Endothelial cell of umbilical vein (primary cell): ENCODE data around the gene DGCR8. TPM values are rescaled to one million over a fixed set of nuclear protein-coding genes. Genes with fewer than 3 reads are reported as not detected.

Source experiments
- BruUV-seq: library from RNA; stranded (reverse); fragments of 400-500 nt; replicated peaks from 2 replicates; lab custom pipeline; 2021; lab: Mats Ljungman, UMichigan
- CTCF ChIA-PET: fragments of 300-600, 350-600 bp; sonication (Branson Sonifier 250); formaldehyde crosslinking; loops from one replicate; lab custom pipeline; 2021; ENCODE audit warnings: antibody characterized with exemption, inconsistent platforms; lab: Charles Lee
- POLR2A ChIA-PET: fragments of 300-600, 350-600 bp; sonication (Branson Sonifier 250); formaldehyde crosslinking; loops from one replicate; lab custom pipeline; 2021; ENCODE audit warnings: antibody characterized with exemption, inconsistent platforms; lab: Charles Lee
- DNase-seq: peaks from one replicate; pipeline ENCODE4 v3.0.0-alpha.2; 2011; ENCODE audit warnings: low read depth, low spot score
- FAIRE-seq: peaks from 2 replicates; lab custom pipeline; 2011; peaks lifted over from hg19 to GRCh38; lab: Jason Lieb, UNC
- H2AFZ ChIP-seq: 2 replicates; pipeline ENCODE4 v1.6.0; 2012; ENCODE audit warnings: low read depth, low read length, control low read depth, inconsistent platforms
- H3K27ac ChIP-seq: 2 replicates; pipeline ENCODE4 v1.5.1; 2011; ENCODE audit warnings: low read depth, mild to moderate bottlenecking, control low read depth, low read length, moderate library complexity; ENCODE audit not compliant: insufficient read depth
- H3K27me3 ChIP-seq, 2 experiments: 2 replicates each; pipeline versions ENCODE4 v1.6.0 to v1.6.1; 2011; ENCODE audit warnings: low read length in 2 of 2, mixed read lengths in 1 of 2; ENCODE audit not compliant: control insufficient read depth in 2 of 2, insufficient read depth in 2 of 2
- H3K36me3 ChIP-seq, 2 experiments: 2 replicates in 1 of 2; 3 replicates in 1 of 2; pipeline ENCODE4 v1.5.1; 2011; ENCODE audit warnings: low read length in 2 of 2, mild to moderate bottlenecking in 1 of 2, moderate library complexity in 1 of 2; ENCODE audit not compliant: control insufficient read depth in 2 of 2, insufficient read depth in 2 of 2; ENCODE audit errors: extremely low read depth in 1 of 2
- H3K4me1 ChIP-seq: 3 replicates; pipeline ENCODE4 v1.5.1; 2011; ENCODE audit warnings: mild to moderate bottlenecking, low read length; ENCODE audit not compliant: control insufficient read depth, insufficient read depth; ENCODE audit errors: extremely low read depth
- H3K4me2 ChIP-seq: 2 replicates; pipeline ENCODE4 v1.6.1; 2011; ENCODE audit warnings: low read length, control low read depth, mixed read lengths; ENCODE audit not compliant: insufficient read depth
- H3K4me3 ChIP-seq, 3 experiments: fragments of 200-600 bp in 1 of 3; sonication (generic), shearing (Covaris generic) in 1 of 3; replicated peaks in 1 of 3; 2 replicates each; pipeline ENCODE4 v1.5.1; 2011 to 2016; ENCODE audit warnings: control low read depth in 3 of 3, low read length in 3 of 3, mild to moderate bottlenecking in 2 of 3, inconsistent platforms in 1 of 3, low read depth in 1 of 3, moderate library complexity in 1 of 3; ENCODE audit not compliant: insufficient read depth in 1 of 3
- H3K79me2 ChIP-seq: 2 replicates; pipeline ENCODE4 v1.6.0; 2012; ENCODE audit warnings: low read length, inconsistent platforms; ENCODE audit not compliant: control insufficient read depth, insufficient read depth
- H3K9ac ChIP-seq: replicated peaks from 2 replicates; pipeline ENCODE3; 2011; ENCODE audit warnings: low read length, control low read depth; ENCODE audit not compliant: insufficient read depth; ENCODE audit errors: extremely low read depth
- H3K9me1 ChIP-seq: replicated peaks from 3 replicates; pipeline ENCODE4 v1.6.0; 2011; ENCODE audit warnings: mild to moderate bottlenecking, low read length; ENCODE audit not compliant: control insufficient read depth, insufficient read depth; ENCODE audit errors: extremely low read depth
- H3K9me3 ChIP-seq: replicated peaks from 2 replicates; pipeline ENCODE4 v1.5.1; 2012; ENCODE audit warnings: low read length, inconsistent platforms; ENCODE audit not compliant: control insufficient read depth, insufficient read depth
- H4K20me1 ChIP-seq: replicated peaks from 2 replicates; pipeline ENCODE3; 2011; ENCODE audit warnings: mild to moderate bottlenecking, low read length; ENCODE audit not compliant: control insufficient read depth, insufficient read depth; ENCODE audit errors: extremely low read depth
- CTCF ChIP-seq, 2 donors: IDR thresholded peaks; 1 replicate in 1 of 2; 2 replicates in 1 of 2; pipeline ENCODE4 v1.5.1; 2011; ENCODE audit warnings: low read length in 2 of 2, mild to moderate bottlenecking in 2 of 2, moderate library complexity in 2 of 2, control low read depth in 1 of 2, inconsistent platforms in 1 of 2, low read depth in 1 of 2; ENCODE audit not compliant: insufficient read depth in 1 of 2; ENCODE audit errors: extremely low read depth in 1 of 2
- EZH2 ChIP-seq: IDR thresholded peaks from 2 replicates; pipeline ENCODE4 v1.6.1; 2012; ENCODE audit warnings: borderline replicate concordance, low read depth, mild to moderate bottlenecking, moderate library complexity, low read length, inconsistent platforms; ENCODE audit not compliant: severe bottlenecking
- FOS ChIP-seq: IDR thresholded peaks from 2 replicates; pipeline ENCODE4 v1.6.1; 2011; ENCODE audit warnings: mild to moderate bottlenecking, low read length, moderate library complexity, borderline replicate concordance; ENCODE audit not compliant: insufficient read depth
- GATA2 ChIP-seq: IDR thresholded peaks from 2 replicates; pipeline ENCODE4 v1.7.0; 2011; ENCODE audit warnings: low read depth, mild to moderate bottlenecking, moderate library complexity, mixed read lengths, low read length; ENCODE audit not compliant: insufficient read length, insufficient read depth
- JUN ChIP-seq: IDR thresholded peaks from 2 replicates; pipeline ENCODE4 v1.6.1; 2011; ENCODE audit warnings: borderline replicate concordance, low read depth; ENCODE audit not compliant: insufficient read length, insufficient read depth
- MAX ChIP-seq: IDR thresholded peaks from 2 replicates; pipeline ENCODE4 v1.6.1; 2011; ENCODE audit not compliant: insufficient read depth, insufficient read length
- MYC ChIP-seq: IDR thresholded peaks from one replicate; pipeline ENCODE4 v1.6.1; 2011; ENCODE audit warnings: mild to moderate bottlenecking, low read depth, low read length
- POLR2A ChIP-seq: IDR thresholded peaks from 2 replicates; pipeline ENCODE4 v1.6.1; 2012; ENCODE audit warnings: low read depth, mild to moderate bottlenecking, control low read depth, low read length
- POLR2AphosphoS5 ChIP-seq: IDR thresholded peaks from 2 replicates; pipeline ENCODE4 v1.6.1; 2012; ENCODE audit warnings: low read depth, mild to moderate bottlenecking, control low read depth, low read length, moderate library complexity; ENCODE audit not compliant: insufficient read depth
- dilution Hi-C: fragments of 300-500 bp; cut with MboI; formaldehyde crosslinking; loops from one replicate; pipeline ENCODE4 v1.15.0; 2019; ENCODE audit warnings: low sequenced_read_pairs; ENCODE audit not compliant: extremely low pct_ligation_motif_present
- intact Hi-C: fragments of 100-400 bp; cut with micrococcal nuclease; formaldehyde crosslinking; loops from one replicate; pipeline ENCODE4 v1.10.0; 2022
- polyA plus RNA-seq, 4 experiments: library from polyadenylated mRNA; depleted of rRNA in 3 of 4; stranded (reverse) in 3 of 4; unstranded in 1 of 4; fragments of >200 nt; gene quantifications; 2 replicates each; pipeline versions ENCODE4 v1.2.1 to v1.2.3, GENCODE V29; 2011 to 2012; ENCODE audit warnings: missing spikeins in 1 of 4
- total RNA-seq: library from RNA; stranded (reverse); gene quantifications from 2 replicates; pipeline ENCODE4 v1.2.3, GENCODE V29; 2021

Gene DGCR8
- total and polyA plus RNA-seq, 2 donors (not counting 3 experiments of a cell fraction or from before 2014, with no cell fraction given) = 32.7 to 64.2 TPM

GRCh38 chr22:20086101-20086599 is 6.1 kb downstream of the DGCR8 start:
- peaks cover 84% of the 10 kb centered on the region for H3K79me2 ChIP-seq
- intact Hi-C loops = no loop called here
- FAIRE-seq = no peak

More at GRCh38 chr22:20086101-20086599, 6.1 kb downstream of the DGCR8 start:
- no TSS peak for BruUV-seq
- H3K4me1 ChIP-seq = peaks cover 19% of the 10 kb centered on the region
- H3K36me3 ChIP-seq = peaks cover 32 to 49% of the 10 kb centered on the region in 2 experiments
- CTCF ChIA-PET = no interaction called here
- no peak for TF ChIP-seq JUN
- TF ChIP-seq POLR2AphosphoS5 = no peak
- TF ChIP-seq CTCF (IDR thresholded peaks at IDR 0.05; ENCODE audit: extremely low read depth in 1 of 2, insufficient read depth in 1 of 2, low read depth in 1 of 2, low read length in 2 of 2) = no peak
- no peak for TF ChIP-seq FOS
- TF ChIP-seq MYC = no peak
- no peak for TF ChIP-seq MAX
- no peak for TF ChIP-seq GATA2
- no peak for TF ChIP-seq EZH2
- TF ChIP-seq POLR2A = no peak
- no peak overlapping the region for H3K27ac ChIP-seq
- POLR2A ChIA-PET = no interaction called here
- H3K9me1 ChIP-seq = no peaks in the 10 kb centered on the region
- dilution Hi-C loops = no loop called here
- H3K9ac ChIP-seq = no peak overlapping the region
- DNase-seq = no peak
- H3K4me3 ChIP-seq = no peak overlapping the region
- H2AFZ ChIP-seq = no peak overlapping the region
- no peak overlapping the region for H3K4me2 ChIP-seq
- H3K9me3 ChIP-seq = no peaks in the 10 kb centered on the region
- H4K20me1 ChIP-seq = peaks cover 2% of the 10 kb centered on the region
- no peaks in the 10 kb centered on the region for H3K27me3 ChIP-seq
